ENCODE measurements around the gene HMG20A.
"Not testable (repeated sequence)": the region's sequence is repeated elsewhere in the genome, so short reads cannot be mapped to it uniquely, and the experiment has no call there.

HMG20A gene

DNA sequence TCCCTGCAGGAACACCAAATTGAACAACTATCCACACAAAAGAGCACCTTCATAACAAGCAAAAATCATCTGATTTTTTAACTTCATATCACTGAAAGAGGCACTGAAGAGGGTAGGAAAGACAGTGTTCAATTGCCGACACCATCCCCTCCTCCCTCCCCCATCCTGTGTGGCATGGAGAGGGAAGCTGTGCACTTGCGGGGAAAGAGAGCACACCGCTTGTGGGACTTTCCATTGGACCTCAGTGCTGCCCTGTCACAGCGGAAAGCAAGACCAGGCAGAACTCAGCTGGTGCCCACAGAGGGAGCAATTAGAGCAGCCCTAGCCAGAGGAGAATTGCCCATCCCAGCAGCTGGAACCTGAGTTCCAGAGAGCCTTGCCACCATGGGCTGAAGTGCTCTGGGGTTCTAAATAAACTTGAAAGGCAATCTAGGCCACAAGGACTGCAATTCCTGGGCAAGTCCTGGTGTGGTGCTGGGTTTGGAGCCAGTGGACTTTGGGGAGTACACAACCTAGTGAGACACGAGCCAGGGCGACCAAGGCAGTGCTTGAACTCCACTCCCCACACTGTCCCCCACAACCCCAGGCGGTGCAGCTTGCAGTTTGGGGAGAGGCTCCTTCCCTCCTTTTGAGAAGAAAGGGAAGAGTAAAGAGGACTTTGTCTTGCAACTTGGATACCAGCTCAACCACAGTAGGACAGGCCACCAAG lies 27.8 kb upstream of the HMG20A start:
- Histone ChIP-seq H3K9me3 (ENCODE audit: control insufficient read depth, low read depth, low read length) (no peaks in the 10 kb centered on the region), H3K27ac (ENCODE audit: low read length) (no peak overlapping the region), H3K36me3 (ENCODE audit: control insufficient read depth, low read depth, low read length) (no peaks in the 10 kb centered on the region), H3K27me3 (ENCODE audit: control insufficient read depth, insufficient read depth, low read length) (no peaks in the 10 kb centered on the region), H3K9ac (ENCODE audit: low read length) (no peak overlapping the region), H3K4me3 (ENCODE audit: low read length) (no peak overlapping the region), H3K4me1 (ENCODE audit: control insufficient read depth, low read depth, low read length) (no peaks in the 10 kb centered on the region)

DNA sequence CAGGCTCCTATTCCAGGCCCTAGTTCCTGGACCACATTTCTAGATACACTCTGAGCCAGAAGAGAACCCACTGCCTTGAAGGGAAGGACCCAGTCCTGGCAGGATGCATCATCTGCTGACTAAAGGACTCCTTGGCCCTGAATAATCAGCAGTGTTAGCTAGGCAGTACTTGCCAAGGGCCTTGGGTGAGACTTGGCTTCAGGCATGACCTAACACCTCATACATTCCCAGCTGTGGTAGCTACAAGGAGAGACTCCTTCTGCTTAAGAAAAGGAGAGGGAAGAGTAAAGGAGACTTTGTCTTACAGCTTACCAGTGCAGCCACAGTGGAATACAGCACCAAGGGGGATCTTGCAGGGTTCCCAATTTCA lies 27.2 kb upstream of the HMG20A start:
- Histone ChIP-seq H3K9me3 (ENCODE audit: control insufficient read depth, low read depth, low read length) (no peaks in the 10 kb centered on the region), H3K4me1 (ENCODE audit: control insufficient read depth, low read depth, low read length) (no peaks in the 10 kb centered on the region), H3K27me3 (ENCODE audit: control insufficient read depth, insufficient read depth, low read length) (no peaks in the 10 kb centered on the region), H3K9ac (ENCODE audit: low read length) (no peak overlapping the region), H3K27ac (ENCODE audit: low read length) (no peak overlapping the region), H3K36me3 (ENCODE audit: control insufficient read depth, low read depth, low read length) (no peaks in the 10 kb centered on the region), H3K4me3 (ENCODE audit: low read length) (no peak overlapping the region)

DNA sequence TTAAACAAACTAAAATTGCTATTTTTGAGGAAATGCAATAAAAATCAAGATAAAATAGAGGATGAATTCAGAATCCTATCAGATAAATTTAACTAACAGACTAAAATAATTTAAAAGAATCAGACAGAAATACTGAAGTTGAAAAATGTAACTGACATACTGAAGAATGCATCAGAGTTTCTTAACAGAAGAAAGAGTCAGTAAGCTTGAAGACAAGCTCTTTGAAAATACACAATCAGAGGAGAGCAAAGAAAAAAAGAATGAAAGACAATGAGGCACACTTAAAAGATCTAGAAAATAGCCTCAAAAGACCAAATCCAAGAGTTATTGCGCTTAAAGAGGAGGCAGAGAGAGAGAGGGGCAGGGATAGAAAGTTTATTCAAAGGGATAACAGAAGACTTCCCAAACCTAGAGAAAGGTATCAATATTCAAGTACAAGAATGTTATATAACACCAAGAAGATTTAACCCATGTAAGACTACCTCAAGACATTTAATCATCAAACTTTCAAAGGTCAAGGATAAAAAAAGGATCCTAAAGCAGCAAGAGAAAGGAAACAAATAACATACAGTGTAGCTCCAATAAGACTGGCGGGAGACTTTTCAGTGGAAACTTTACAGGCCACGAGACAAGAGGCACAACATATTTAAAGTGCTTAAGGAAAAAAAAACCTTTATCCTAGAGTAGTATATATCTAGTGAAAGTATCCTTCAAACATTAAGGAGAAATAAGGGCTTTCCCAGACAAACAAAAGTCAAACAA lies 25.5 kb upstream of the HMG20A start:
- H3K4me1 ChIP-seq (ENCODE audit: control insufficient read depth, low read depth, low read length), result no peaks in the 10 kb centered on the region
- no peak overlapping the region for H3K9ac ChIP-seq (ENCODE audit: low read length)
- H3K36me3 ChIP-seq (ENCODE audit: control insufficient read depth, low read depth, low read length), result no peaks in the 10 kb centered on the region
- H3K4me3 ChIP-seq (ENCODE audit: low read length), result no peak overlapping the region
- no peaks in the 10 kb centered on the region for H3K27me3 ChIP-seq (ENCODE audit: control insufficient read depth, insufficient read depth, low read length)
- peaks cover 13% of the 10 kb centered on the region for H3K9me3 ChIP-seq (ENCODE audit: control insufficient read depth, low read depth, low read length)
- H3K27ac ChIP-seq (ENCODE audit: low read length), result no peak overlapping the region

DNA sequence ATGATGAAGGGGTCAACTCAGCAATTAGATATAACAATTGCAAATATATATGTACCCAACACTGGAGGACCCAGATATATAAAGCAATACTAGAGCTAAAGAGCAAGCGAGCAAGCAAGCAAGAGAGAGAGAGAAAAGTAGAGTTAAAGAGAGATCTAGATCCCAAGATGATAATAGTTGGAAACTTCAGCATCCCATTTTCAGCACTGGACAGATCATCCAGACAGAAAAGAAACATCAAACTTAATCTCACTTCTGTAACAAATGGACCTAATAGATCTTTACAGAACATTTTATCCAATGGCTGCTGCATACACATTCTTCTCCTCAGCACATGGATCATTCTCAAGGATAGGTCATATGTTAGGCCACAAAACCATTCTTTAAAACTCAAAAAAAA lies 24.0 kb upstream of the HMG20A start:
- H3K36me3 ChIP-seq (ENCODE audit: control insufficient read depth, low read depth, low read length), result no peaks in the 10 kb centered on the region
- peaks cover 18% of the 10 kb centered on the region for H3K9me3 ChIP-seq (ENCODE audit: control insufficient read depth, low read depth, low read length)
- no peak overlapping the region for H3K9ac ChIP-seq (ENCODE audit: low read length)
- no peak overlapping the region for H3K27ac ChIP-seq (ENCODE audit: low read length)
- H3K27me3 ChIP-seq (ENCODE audit: control insufficient read depth, insufficient read depth, low read length), result no peaks in the 10 kb centered on the region
- H3K4me3 ChIP-seq (ENCODE audit: low read length), result no peak overlapping the region
- no peaks in the 10 kb centered on the region for H3K4me1 ChIP-seq (ENCODE audit: control insufficient read depth, low read depth, low read length)

DNA sequence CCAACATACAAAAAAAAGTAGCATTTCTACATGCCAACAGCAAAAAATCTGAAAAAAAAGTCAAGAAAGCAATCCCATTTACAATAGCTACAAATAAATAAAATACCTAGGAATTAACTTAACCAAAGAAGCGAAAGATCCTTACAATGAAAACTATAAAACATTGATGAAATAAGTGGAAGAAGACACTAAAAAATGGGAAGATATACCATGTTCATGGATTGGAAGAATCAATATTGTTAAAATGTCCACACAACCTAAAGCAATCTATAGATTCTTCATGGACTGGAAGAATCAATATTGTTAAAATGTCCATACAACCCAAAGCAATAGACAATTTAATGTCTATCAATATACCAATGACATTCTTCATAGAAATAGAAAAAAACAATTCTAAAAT lies 21.8 kb upstream of the HMG20A start:
- Histone ChIP-seq H3K27me3 (ENCODE audit: control insufficient read depth, insufficient read depth, low read length) (no peaks in the 10 kb centered on the region), H3K4me3 (ENCODE audit: low read length) (no peak overlapping the region), H3K27ac (ENCODE audit: low read length) (no peak overlapping the region), H3K4me1 (ENCODE audit: control insufficient read depth, low read depth, low read length) (no peaks in the 10 kb centered on the region), H3K9me3 (ENCODE audit: control insufficient read depth, low read depth, low read length) (peaks cover 18% of the 10 kb centered on the region), H3K9ac (ENCODE audit: low read length) (no peak overlapping the region), H3K36me3 (ENCODE audit: control insufficient read depth, low read depth, low read length) (no peaks in the 10 kb centered on the region)

DNA sequence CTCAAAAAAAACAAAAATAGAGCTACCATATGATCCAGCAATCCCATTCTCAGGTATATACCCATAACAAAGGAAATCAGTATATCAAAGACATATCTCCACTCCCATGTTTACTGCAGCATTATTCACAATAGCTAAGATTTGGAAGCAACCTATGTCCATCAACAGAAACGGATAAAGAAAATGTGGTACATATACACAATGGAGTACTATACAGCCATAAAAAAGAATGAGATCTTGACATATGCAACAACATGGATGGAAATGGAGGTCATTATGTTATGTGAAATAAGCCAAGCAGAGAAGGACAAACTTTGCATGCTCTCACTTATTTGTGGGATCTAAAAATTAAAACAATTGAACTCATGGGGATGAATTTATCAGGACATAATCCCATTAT lies 20.4 kb upstream of the HMG20A start:
- Histone ChIP-seq H3K4me3 (ENCODE audit: low read length) (no peak overlapping the region), H3K9ac (ENCODE audit: low read length) (no peak overlapping the region), H3K27me3 (ENCODE audit: control insufficient read depth, insufficient read depth, low read length) (no peaks in the 10 kb centered on the region), H3K36me3 (ENCODE audit: control insufficient read depth, low read depth, low read length) (no peaks in the 10 kb centered on the region), H3K4me1 (ENCODE audit: control insufficient read depth, low read depth, low read length) (no peaks in the 10 kb centered on the region), H3K27ac (ENCODE audit: low read length) (no peak overlapping the region), H3K9me3 (ENCODE audit: control insufficient read depth, low read depth, low read length) (peaks cover 18% of the 10 kb centered on the region)

DNA sequence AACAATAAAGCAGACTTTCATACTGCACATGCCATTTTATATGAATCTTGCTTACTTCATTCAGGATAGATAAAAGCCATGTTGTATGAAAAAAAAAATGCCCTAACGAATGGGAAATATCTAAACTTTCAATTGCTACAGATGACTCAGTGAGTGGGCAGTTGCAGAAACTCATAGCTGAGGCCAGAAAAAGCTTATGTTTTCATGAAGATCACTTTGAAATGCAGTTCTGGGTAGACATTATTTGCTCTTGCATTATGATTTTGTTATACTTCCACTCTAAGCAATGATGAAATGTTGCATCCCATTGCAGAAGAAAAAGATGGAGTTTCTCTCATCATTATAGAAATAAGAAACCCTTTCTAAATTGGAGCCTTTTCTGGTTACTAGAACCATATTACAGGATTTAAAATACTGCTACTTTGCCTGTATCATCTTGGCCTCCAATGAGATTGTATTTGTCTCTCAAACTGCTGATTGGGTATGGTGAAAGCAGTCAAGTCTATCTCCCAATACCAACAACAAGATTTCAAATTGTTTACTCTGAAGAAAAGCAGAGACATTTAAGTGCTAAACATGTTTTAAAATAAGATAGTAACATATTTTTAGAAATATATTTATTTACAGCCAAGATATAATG lies 17.8 kb upstream of the HMG20A start:
- H3K9me3 ChIP-seq (ENCODE audit: control insufficient read depth, low read depth, low read length), result peaks cover 18% of the 10 kb centered on the region
- no peak overlapping the region for H3K4me3 ChIP-seq (ENCODE audit: low read length)
- peaks cover 3% of the 10 kb centered on the region for H3K4me1 ChIP-seq (ENCODE audit: control insufficient read depth, low read depth, low read length)
- no peaks in the 10 kb centered on the region for H3K27me3 ChIP-seq (ENCODE audit: control insufficient read depth, insufficient read depth, low read length)
- no peak overlapping the region for H3K9ac ChIP-seq (ENCODE audit: low read length)
- H3K27ac ChIP-seq (ENCODE audit: low read length), result no peak overlapping the region
- no peaks in the 10 kb centered on the region for H3K36me3 ChIP-seq (ENCODE audit: control insufficient read depth, low read depth, low read length)

DNA sequence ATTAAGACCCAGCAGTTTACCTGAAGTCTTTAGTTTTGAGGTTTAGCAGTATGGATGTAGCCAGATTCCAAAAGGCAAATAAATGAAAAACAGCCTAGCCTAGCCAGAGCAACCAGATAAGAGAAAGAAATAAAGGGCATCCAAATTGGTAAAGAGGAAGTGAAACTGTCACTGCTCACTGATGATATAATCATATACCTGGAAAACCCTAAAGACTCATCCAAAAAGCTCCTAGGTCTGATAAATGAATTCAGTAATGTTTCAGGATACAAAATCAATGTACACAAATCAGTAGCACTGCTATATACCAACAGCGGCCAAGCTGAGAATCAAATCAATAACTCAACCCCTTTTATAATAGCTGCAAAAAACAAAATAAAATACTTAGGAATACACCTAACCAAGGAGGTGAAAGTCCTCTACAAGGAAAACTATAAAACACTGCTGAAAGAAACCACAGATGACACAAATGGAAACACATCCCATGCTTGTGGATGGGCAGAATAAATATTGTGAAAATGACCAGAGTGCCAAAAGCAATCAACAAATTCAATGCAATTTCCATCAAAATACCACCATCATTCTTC lies 14.4 kb upstream of the HMG20A start:
- H3K27ac ChIP-seq (ENCODE audit: low read length); H3K9ac ChIP-seq (ENCODE audit: low read length); H3K9me3 ChIP-seq (ENCODE audit: control insufficient read depth, low read depth, low read length); H3K4me3 ChIP-seq (ENCODE audit: low read length); H3K36me3 ChIP-seq (ENCODE audit: control insufficient read depth, low read depth, low read length); H3K27me3 ChIP-seq (ENCODE audit: control insufficient read depth, insufficient read depth, low read length); H3K4me1 ChIP-seq (ENCODE audit: control insufficient read depth, low read depth, low read length): not testable (repeated sequence)

DNA sequence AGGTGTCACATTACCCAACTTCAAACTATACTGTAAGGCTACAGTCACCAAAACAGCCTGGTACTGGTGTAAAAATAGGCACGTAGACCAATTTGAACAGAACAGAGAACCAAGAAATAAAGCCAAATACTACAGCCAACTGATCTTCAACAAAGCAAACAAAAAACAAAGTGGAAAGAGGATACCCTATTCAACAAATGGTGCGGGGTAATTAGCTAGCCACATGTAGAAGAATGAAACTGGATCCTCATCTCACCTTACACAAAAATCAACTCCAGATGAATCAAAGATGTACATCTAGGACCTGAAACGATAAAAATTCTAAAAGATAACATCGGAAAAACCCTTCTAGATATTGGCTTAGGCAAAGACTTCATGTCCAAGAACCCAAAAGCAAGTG lies 13.8 kb upstream of the HMG20A start:
- H3K27me3 ChIP-seq (ENCODE audit: control insufficient read depth, insufficient read depth, low read length), result no peaks in the 10 kb centered on the region

DNA sequence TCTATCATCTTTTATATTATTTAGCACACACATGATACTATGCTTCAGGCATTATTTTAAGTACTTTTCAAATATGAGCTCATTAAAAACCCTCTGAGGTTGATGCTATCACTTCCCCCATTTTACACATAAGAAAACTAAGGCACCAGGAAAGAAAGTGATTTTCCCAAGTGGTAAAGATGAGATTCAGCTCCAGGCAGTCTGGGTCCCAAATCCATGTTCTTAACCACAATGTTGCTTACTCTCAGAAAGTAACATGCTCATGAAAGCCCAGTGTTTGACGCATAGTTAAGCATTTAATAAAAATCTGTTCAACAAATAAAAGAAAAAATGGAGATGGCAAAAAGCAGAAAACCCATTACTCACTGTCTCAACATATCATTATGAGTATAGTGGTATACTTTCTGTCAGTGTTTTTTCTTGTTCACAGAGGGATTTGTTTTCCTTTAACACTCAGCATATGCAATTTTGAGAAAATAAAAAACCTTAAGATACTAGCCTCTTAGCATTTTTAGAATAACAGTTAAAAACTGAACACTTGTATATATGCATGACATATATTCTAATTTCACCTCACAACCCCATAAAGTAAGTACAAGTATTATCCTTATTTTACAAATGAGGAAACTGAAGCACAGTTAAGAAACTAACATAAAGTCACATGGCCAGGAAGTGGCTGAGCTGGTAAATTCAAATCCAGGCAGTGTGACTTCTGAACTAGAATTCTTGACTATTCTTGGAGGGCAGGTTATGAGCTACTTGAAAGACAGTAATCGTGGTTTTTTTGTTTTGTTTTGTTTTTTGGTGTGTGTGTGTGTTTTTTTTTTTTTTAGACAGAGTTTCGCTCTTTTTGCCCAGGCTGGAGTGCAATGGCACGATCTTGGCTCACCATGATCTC lies 11.2 kb upstream of the HMG20A start:
- Histone ChIP-seq H3K27ac (ENCODE audit: low read length) (no peak overlapping the region), H3K4me1 (ENCODE audit: control insufficient read depth, low read depth, low read length) (peaks cover 3% of the 10 kb centered on the region), H3K9ac (ENCODE audit: low read length) (no peak overlapping the region), H3K4me3 (ENCODE audit: low read length) (no peak overlapping the region), H3K36me3 (ENCODE audit: control insufficient read depth, low read depth, low read length) (no peaks in the 10 kb centered on the region), H3K9me3 (ENCODE audit: control insufficient read depth, low read depth, low read length) (no peaks in the 10 kb centered on the region), H3K27me3 (ENCODE audit: control insufficient read depth, insufficient read depth, low read length) (no peaks in the 10 kb centered on the region)

More for the DNA sequence above, 13.8 kb upstream of the HMG20A start:
- Histone ChIP-seq H3K36me3 (ENCODE audit: control insufficient read depth, low read depth, low read length) (no peaks in the 10 kb centered on the region), H3K9me3 (ENCODE audit: control insufficient read depth, low read depth, low read length) (no peaks in the 10 kb centered on the region), H3K4me3 (ENCODE audit: low read length) (no peak overlapping the region), H3K27ac (ENCODE audit: low read length) (no peak overlapping the region), H3K9ac (ENCODE audit: low read length) (no peak overlapping the region), H3K4me1 (ENCODE audit: control insufficient read depth, low read depth, low read length) (peaks cover 3% of the 10 kb centered on the region)

DNA sequence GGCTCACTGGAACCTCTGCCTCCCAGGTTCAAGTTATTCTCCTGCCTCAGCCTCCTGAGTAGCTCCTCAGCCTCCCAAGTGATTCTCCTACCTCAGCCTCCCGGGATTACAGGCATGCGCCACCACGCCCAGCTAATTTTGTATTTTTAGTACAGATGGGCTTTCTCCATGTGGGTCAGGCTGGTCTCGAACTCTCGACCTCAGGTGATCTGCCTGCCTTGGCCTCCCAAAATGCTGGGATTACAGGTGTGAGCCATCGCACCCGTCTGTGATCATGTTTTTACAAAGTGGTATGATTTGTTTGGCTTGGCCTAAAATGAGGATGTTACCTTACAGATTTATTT lies 10.6 kb upstream of the HMG20A start:
- H3K9ac ChIP-seq (ENCODE audit: low read length), result not testable (repeated sequence)

More for the DNA sequence above, 10.6 kb upstream of the HMG20A start:
- H3K4me3 ChIP-seq (ENCODE audit: low read length); H3K27ac ChIP-seq (ENCODE audit: low read length); H3K9me3 ChIP-seq (ENCODE audit: control insufficient read depth, low read depth, low read length); H3K27me3 ChIP-seq (ENCODE audit: control insufficient read depth, insufficient read depth, low read length); H3K4me1 ChIP-seq (ENCODE audit: control insufficient read depth, low read depth, low read length); H3K36me3 ChIP-seq (ENCODE audit: control insufficient read depth, low read depth, low read length): not testable (repeated sequence)
